ENCODE data around the gene VPS35.

VPS35 gene

GRCh38 chr16:46688654-46689364 is at the start of gene VPS35:
Gene VPS35 (minus strand): TSS chr16:46689178. CDS start chr16:46689133, 45 bp downstream.
- DNase-seq (ENCODE audit: low spot score) = peak; percentile 94

GRCh38 chr16:46737621-46738214 is 48.7 kb upstream of the VPS35 start:
- DNase-seq (ENCODE audit: low spot score) = no peak

- DNase-seq (ENCODE audit: low spot score) = no peak
These were observed 47.7 kb upstream of the VPS35 start for GRCh38 chr16:46736695-46737094.

- DNase-seq (ENCODE audit: low spot score) = no peak
These were observed 44.4 kb upstream of the VPS35 start for GRCh38 chr16:46733319-46733830.

GRCh38 chr16:46732561-46732960 is 43.6 kb upstream of the VPS35 start:
- DNase-seq (ENCODE audit: low spot score) = no peak

- DNase-seq (ENCODE audit: low spot score) = no peak
These were observed 42.9 kb upstream of the VPS35 start for GRCh38 chr16:46731691-46732555.

GRCh38 chr16:46730801-46731690 is 42.1 kb upstream of the VPS35 start:
- DNase-seq (ENCODE audit: low spot score) = no peak

GRCh38 chr16:46730126-46730525 is 41.1 kb upstream of the VPS35 start:
- DNase-seq (ENCODE audit: low spot score) = no peak

- DNase-seq (ENCODE audit: low spot score) = no peak
These were observed 40.5 kb upstream of the VPS35 start for GRCh38 chr16:46729326-46729995.

GRCh38 chr16:46728806-46729205 is 39.8 kb upstream of the VPS35 start:
- DNase-seq (ENCODE audit: low spot score) = no peak

- DNase-seq (ENCODE audit: low spot score) = no peak
These were observed 38.7 kb upstream of the VPS35 start for GRCh38 chr16:46727630-46728029.

- no peak for DNase-seq (ENCODE audit: low spot score)
These were observed 38.2 kb upstream of the VPS35 start for GRCh38 chr16:46727184-46727583.

- no peak for DNase-seq (ENCODE audit: low spot score)
These were observed 32.9 kb upstream of the VPS35 start for GRCh38 chr16:46721885-46722284.

GRCh38 chr16:46720619-46721018 is 31.6 kb upstream of the VPS35 start:
- no peak for DNase-seq (ENCODE audit: low spot score)

- no peak for DNase-seq (ENCODE audit: low spot score)
These were observed 30.6 kb upstream of the VPS35 start for GRCh38 chr16:46719528-46719927.

GRCh38 chr16:46718214-46718613 is 29.2 kb upstream of the VPS35 start:
- no peak for DNase-seq (ENCODE audit: low spot score)

GRCh38 chr16:46717692-46718091 is 28.7 kb upstream of the VPS35 start:
- no peak for DNase-seq (ENCODE audit: low spot score)

GRCh38 chr16:46715769-46716305 is 26.9 kb upstream of the VPS35 start:
- DNase-seq (ENCODE audit: low spot score) = no peak

- DNase-seq (ENCODE audit: low spot score) = no peak
These were observed 26.0 kb upstream of the VPS35 start for GRCh38 chr16:46714797-46715591.

- DNase-seq (ENCODE audit: low spot score) = no peak
These were observed 24.7 kb upstream of the VPS35 start for GRCh38 chr16:46713634-46714033.

Data from D341Med (cell line).